GM21390 (cell line): ENCODE results near the gene GMPR.
"Not testable (repeated sequence)": the region's sequence is repeated elsewhere in the genome, so short reads cannot be mapped to it uniquely, and the experiment has no call there.

Experiments
- ATAC-seq: cut with Tn5 transposase; IDR thresholded peaks from one replicate; pipeline ENCODE4 v1.9.1; 2021; ENCODE audit not compliant: unreplicated experiment

The GMPR gene

DNA sequence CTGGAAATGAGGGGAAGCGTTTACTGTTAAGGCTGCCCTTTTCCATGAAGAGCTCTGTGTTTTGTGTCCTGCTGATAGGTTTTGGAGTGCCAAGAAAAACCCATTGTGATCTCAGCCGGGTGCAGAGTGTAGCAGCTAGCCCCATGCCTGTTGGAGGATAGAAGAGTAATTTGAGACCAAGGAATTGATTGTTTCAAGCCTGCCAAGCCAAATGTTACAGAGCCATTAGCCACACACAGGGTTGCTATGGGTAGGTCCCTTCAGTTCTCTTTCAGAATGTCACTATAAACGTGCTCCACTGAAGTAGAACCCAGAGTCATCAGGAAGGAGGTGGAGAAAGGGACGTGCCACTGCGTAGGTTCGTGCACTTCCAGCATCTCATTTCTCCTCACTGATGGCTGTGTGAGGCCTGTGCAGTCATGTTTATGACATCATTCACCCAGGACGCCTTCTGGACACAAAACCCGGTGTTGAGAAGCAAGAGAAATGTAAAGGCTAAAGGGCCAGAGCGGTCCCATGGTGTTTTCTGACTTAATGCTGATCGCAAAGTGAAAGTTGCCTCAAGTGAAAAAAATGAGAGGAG lies 6.6 kb downstream of the GMPR start:
- ATAC-seq: no peak

DNA sequence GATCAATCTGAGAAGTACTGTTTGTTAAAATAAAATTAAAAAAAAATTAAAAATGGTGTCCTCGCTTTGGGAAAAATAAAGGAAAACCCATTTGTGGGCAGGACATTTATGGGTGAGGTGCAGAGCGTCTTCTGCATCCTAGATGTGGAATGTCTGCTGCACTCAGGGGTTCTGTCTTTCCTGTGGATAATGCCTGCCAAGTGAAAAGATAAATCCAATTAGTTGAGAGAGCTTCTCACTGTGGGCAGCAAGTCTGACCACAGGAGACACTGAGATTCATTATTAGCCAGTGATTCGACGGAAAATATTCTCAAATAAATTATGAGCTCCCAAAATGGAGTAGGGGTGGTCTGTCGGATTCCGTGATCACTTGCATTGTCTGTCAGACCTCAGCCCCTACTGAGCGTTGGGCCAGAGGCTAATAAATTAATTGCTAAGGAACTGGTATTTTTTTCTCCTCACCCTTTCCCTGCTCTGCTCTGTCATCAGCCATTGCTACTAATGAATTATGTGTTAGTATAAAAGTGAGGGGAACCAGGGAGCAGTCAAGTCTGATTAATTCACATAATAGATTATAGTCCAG lies 10.0 kb downstream of the GMPR start:
- no peak for ATAC-seq

DNA sequence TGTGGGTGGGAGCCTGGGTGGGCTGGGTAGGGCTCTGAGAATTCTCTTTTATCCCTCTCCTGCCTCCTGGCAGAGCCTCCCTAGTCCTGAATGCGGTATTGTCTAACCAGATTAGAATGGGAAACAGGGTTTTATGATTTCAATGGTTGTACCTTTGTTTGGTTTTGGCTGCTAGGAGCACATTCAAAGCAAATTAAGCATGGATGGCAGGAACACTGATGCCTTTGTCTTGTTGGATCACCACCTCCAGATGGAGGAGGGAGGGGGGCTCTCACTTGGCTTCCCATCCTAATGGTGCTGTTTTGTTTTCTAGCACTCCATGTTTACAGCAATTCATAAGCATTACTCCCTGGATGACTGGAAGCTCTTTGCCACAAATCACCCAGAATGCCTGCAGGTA lies 11.6 kb downstream of the GMPR start:
- no peak for ATAC-seq

DNA sequence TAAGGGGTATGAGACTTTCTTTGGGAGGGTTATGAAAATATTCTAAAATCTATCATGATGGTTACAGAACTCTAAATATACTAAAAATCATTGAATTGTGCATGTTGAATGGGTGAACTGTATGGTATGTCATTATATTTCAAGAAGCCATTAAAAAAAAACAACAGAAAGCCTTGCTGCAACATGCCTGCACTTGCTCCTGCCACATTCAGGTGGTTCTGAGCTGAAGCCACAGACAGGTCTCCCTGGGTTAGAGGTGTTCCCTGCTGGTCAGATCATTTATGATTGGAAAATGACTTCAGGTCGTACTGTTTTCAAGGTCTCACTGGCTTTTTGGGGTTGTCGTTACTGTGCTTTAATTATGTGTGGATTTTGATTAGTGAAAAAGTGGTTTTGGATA lies 13.3 kb downstream of the GMPR start:
- no peak for ATAC-seq

DNA sequence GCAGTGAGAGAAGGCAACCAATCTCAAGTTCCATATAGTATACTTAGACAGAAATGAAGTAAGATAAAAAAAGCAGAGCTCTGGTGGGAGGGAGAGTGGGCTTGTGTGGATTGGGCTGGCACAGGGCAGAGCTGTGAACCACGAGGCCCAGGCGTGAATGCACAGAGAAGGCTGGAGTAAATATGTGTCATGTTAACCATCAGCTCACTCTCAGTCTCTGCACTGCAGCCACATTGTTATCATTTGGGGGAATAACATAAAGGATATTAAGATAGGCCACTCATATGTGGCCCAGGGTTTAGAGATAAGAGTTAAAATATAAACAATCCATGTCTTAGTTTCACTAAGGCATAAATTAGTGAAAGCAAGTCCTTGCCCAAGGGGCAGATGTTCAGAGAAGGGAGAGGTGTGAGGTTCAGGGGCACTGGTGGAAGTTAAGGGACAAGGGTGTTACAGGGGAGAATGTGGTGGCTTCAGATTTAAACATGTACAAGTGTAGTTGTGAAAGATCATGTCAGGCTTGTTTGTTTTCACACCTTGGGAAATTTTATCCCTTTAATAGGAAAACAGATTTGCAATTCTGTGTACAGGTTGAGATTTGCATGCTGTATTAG lies 14.4 kb downstream of the GMPR start:
- ATAC-seq: no peak

DNA sequence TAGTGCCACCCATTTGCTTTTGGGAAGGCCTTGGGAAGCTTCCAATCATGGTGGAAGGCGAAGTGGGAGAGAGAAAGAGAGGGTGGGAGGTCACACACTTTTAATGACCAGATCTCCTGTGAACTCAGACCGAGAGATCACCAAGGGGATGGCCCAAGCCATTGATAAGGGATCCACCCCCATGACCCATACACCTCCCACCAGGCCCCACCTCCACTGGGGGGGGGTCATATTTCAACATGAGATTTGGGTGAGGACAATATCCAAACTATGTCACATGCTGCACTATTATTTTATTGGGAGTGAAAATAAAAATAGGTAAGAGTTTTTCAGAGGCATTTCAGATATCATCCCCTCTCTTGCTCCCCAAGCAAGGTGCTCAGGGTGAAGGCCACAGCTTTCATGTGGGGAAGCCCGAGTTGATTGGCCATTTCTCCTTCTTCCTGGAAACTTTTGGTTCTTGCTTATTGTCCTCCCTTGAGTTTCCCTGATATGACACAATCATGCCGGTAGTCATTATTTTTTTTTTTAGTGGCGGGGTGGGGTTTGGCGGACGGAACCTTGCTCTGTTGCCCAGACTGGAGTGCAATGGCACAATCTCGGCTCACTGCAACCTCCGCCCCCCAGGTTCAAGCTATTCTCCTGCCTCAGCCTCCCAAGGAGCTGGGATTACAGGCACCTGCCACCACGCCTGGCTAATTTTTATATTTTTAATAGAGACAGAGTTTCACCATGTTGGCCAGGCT lies 15.2 kb downstream of the GMPR start:
- no peak for ATAC-seq

DNA sequence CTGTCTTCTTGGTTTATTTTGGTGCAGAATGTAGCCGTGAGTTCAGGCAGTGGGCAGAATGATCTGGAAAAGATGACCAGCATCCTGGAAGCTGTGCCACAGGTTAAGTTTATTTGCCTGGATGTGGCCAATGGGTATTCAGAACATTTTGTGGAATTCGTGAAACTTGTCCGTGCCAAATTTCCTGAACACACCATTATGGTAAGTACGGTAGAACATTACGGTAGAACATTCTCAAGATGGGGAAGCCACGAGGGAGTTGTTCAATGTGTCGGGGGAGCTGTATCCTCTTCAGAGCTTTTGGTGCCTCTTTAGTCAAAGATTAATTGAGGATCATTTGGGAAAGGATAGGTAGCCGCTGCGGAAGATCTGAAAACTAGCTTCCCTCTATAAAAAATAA lies 16.1 kb downstream of the GMPR start:
- no peak for ATAC-seq

DNA sequence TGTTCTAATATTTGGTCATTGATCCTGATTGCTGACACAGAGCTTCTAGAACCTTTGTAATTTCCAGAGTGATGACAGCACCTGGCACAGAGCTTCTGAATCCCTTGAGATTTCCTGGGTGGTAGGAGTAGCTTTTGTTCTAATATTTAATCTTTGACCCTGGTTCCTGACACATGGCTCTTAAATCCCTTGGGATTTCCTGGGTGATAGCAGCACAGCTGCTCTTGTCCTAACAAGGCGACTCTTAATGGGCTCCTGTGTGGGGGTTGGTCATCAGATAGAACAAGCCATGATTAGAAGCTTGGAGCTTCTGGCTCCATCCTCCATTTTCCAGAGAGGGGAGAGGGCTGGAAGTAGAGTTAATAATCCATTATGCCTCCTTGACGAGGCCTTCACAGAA lies 18.4 kb downstream of the GMPR start:
- ATAC-seq: no peak

DNA sequence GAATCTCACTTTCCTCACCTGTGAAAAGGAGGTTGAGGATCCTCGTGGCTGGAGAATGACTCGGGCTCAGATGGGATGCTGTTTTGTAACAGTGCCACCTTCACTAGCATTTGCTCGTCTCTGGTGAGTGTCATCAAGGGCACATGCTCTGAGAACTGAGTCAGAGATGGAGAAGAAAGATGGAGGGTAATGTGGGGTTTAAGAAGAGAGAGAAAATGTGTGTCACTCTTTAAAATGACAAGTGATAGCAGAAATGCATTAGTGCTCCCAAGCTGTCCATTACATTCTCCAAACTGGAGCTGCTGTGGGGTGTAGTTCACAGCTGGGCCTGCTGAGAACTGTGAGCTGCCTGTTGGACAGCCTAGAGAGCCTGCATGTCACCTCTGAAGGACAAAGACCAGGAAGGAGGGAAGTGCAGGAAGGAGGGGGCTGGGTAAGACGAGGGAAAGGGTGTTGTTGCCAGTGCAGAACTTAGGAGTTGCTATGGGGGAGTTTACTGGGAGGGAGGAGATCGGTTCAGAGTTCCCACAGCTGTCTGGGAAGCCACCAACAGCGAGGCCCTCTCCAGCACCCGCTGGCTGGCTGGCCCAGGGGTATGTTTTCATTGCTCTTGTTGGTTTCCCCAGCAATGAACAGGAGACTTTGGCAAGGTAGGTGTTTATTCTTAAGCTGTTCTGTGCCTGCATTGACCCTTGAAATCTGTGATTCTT lies 19.8 kb downstream of the GMPR start:
- ATAC-seq: no peak

DNA sequence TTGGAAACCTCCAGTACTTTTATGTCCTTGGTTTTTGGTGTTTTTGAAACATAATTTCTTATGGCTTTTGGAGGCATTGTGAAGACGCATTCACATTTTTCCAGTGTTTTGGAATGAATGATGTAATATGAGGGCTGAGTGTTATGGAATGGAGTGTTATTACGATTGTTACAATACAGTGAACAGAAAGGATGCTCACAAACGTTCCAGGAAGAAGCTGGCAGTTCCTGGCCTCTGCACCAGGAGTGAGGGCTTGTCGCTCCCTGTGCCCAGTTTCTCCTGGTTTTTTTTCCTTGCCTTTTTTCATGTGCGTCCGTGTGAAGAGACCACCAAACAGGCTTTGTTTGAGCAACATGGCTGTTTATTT lies 20.3 kb downstream of the GMPR start:
- no peak for ATAC-seq

DNA sequence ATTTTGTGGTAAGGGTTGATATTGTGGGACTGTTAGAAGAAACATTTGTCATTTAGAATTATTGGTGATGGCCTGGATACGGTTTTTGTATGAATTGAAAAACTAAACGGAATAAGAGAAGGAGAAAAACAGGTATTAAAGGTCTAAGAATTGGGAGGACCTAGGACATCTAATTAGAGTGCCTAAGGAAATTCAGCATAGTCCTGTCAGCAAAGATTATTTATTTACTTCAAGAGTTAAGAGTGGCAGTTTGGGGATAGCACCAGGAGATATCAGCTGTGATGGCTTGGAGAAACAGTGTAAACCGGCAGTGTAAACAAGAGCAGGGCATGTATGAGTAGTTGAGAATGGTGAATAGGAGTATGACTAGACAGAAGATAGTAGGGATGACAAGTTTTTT lies 21.2 kb downstream of the GMPR start:
- not testable (repeated sequence) for ATAC-seq

DNA sequence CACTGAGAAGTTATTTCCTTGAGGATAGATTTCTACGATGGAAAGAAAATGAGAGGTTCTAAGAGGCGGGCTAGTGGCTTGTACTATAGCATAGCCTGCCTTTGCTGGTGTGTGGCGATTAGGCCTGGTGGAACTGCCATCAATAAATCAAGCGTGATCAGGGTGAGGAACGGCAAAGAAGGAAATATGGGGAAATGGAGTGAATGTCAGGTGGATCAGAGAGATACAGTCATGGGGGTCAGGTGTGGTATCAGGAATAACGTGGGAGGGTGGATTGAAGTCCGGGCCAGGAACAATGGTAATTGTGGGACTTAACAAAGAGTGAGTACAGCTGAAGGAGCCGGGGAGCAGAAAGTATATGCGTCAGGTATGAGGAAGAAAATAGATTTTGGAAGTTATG lies 22.2 kb downstream of the GMPR start:
- not testable (repeated sequence) for ATAC-seq

DNA sequence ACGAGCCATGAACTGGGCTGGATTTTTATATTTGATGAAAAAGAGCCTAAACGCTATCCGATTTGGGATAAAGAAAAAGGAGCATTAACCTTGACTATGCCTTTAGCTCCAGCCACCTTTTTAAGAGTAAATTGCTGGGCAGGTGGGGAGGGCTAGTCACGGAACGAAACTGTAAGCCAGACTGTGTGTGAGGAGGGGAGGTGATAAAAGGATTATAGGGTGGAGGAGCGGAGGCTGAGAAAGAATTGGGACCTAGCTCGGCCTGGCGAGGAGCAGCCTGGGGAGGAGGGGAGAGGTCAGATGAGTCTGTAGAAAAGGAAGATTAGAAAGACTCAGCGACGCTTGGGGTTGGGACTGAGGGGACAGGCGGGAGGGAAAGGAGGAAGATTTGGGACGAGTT lies 24.4 kb downstream of the GMPR start:
- not testable (repeated sequence) for ATAC-seq

DNA sequence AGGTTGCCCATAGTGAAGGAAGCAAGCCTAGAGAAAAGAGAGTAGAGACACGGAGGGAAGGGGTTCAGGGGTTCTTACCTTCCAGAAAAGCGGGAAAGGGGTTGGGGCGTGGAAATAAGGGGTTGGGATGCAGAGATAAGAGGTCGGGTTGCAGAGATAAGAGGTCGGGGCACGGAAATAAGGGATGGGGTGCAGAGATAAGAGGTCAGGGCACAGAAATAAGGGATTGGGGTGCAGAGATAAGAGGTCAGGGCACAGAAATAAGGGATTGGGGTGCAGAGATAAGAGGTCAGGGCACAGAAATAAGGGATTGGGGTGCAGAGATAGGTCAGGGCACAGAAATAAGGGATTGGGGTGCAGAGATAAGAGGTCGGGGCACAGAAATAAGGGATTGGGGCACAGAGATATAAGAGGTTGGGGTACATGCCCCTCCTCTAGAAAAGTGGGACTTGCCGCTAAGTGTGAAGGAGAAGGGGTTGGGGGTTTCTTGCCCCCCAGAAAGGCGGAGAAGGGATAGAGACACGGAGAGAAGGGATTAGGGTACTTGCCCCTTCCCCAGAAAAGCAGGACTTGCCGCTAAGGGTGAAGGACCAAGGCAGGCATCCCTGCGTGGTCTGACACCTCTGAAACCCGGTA lies 25.2 kb downstream of the GMPR start:
- not testable (repeated sequence) for ATAC-seq

DNA sequence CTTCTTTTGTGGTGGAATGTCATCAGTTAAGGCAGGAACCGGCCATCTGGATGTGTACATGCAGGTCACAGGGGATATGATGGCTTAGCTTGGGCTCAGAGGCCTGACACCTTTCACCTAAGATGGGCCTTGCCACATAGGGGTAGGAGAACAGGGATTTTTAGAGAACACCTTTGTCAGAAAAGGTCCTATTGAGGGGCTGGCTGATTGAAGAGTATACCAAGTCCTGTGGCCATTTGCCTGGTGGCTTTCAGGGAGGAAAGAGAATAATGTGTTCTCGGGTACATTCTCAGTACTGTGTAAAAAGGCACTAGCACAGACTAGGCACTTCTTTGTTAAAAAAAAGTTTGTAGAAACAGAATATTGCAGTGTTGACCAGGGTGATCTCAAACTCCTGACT lies 26.4 kb downstream of the GMPR start:
- ATAC-seq: no peak

DNA sequence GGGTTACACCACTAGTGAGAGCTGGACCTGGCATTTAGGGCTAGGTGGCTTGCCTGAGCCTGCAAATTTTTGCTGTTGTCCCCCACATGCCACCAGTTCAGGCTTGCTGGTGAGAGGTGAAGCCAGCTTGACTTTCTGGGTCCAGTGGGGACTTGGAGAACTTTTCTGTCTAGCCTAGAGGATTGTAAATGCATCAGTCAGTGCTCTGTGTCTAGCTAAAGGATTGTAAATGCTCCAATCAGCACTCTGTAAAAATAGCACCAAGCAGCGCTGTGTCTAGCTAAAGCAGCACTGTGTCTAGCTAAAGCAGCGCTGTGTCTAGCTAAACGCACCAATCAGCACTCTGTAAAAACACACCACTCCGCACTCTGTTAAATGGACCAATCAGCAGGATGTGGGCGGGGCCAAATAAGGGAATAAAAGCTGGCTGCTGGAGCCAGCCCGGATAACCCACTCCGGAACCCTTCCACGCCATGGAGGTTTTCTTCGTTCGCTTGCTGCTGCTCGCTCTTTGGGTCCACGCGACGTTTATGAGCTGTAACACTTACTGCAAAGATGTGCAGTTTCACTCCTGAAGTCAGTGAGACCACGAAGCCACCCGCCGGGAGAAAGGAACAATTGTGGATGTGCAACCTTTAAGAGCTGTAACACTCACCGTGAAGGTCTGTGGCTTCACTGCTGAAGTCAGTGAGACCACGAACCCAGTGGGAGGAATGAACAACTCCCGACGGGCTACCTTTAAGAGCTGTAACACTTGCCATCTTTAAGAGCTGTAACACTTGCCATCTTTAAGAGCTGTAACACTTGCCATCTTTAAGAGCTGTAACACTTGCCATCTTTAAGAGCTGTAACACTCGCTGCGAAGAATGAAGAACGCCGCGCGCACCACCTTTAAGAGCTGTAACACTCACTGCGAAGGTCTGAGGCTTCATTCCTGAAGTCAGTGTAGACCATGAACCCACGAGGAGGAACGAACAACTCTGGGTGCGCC lies 27.3 kb downstream of the GMPR start:
- ATAC-seq: no peak

DNA sequence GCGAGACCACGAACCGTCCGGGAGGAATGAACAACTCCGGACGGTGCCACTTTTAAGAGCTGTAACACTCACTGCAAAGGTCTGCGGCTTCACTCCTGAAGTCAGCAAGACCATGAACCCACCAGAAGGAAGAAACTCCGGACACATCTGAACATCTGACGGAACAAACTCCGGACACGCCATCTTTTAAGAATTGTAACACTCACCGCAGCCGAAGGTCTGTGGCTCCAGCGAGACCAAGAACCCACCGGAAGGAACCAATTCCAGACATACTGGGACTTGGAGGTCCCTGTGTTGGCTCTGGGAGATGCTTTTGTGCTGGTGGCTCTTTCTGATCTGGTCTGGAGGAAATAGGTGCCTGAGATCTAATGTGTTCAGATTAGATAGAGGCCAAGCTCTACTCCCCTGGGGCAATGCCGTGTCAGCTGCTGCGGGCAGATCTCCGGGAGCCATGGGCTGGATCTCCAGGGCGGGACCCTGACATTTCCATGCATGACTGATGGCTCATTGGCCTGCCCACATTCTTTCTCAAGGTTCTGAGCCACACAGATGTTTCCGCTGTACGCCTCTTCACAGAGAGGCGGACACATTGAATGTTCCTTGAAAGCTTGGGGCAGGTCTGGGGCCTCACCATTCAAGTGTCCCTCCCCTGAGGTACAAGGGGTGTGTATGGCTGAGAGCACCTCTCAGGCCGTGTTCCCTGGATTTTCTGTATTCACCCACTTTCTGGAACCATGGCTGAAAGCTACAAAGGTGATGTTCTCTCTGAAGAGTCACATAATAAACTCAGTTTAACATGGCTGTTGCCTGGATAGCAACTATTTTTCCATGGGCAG lies 29.3 kb downstream of the GMPR start:
- no peak for ATAC-seq

DNA sequence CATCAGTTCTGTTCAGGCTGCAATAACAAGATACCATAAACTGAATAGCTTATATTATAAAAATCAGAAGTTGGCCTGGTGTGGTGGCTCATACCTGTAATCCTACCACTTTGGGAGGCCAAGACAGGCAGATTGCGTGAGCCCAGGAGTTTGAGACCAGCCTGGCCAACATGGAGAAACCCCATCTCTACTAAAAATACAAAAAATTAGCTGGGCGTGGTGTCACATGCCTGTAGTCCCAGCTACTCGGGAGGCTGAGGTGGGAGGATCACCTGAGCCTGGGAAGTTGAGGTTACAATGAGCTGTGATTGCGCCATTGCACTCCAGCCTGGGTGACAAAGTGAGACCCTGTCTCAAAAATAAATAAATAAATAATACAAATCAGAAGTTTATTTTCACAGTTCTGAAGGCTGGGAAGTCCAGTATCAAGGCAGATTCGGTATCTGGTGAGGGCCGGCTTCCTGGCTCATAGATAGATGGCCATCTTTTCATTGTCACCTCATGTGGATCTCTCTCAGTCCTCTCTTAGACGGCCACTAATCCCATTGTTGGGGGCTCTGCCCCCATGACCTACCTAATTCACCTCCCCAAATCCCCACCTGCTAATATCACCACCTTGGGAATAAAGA lies 31.2 kb downstream of the GMPR start:
- not testable (repeated sequence) for ATAC-seq
